ENCODE measurements around the gene DPF3. TPM values are rescaled to one million over a fixed set of nuclear protein-coding genes. Genes with fewer than 3 reads are reported as not detected.

Gene DPF3
- total RNA-seq, 1 experiment from 2014 or later, result not detected

DNA sequence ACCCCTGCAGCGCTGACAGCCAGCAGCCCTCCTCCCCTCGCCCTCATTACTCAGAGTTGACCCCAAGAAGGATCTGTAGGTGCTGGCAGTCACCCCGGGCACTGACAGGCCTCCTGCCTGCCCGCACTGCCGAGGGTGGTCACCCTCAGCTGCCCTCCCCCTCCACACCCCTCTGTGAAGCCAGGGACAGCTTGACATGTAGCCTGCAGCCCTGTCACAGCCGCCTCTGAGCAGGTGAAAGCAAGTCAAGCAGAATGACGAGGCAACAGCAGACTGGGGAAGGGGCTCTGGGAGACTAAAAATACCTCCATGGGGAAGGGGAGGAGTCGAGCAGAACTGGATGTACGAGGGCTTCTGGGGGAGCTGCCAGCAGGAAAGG is 178.1 kb downstream of the DPF3 start:
- CTCF ChIA-PET, result no interaction called here
- BruUV-seq (replicated peaks), result no TSS peak
- Histone ChIP-seq H3K27ac (no peak overlapping the region), H3K9me3 (ENCODE audit: insufficient read depth, low read depth) (no peaks in the 10 kb centered on the region), H3K4me1 (replicated peaks; ENCODE audit: insufficient read depth) (no peaks in the 10 kb centered on the region), H3K4me2 (no peak overlapping the region), H3F3A (ENCODE audit: insufficient read depth, low read depth) (no peaks in the 10 kb centered on the region), H3K36me3 (ENCODE audit: low read depth) (no peaks in the 10 kb centered on the region), H4K20me1 (ENCODE audit: insufficient read depth) (no peaks in the 10 kb centered on the region), H3K9me2 (ENCODE audit: insufficient read depth) (no peaks in the 10 kb centered on the region), H3K79me2 (ENCODE audit: low read depth) (no peaks in the 10 kb centered on the region), H3K27me3 (ENCODE audit: insufficient read depth, low read depth) (peaks cover 55% of the 10 kb centered on the region), H3K4me3 (no peak overlapping the region), H2AFZ (no peak overlapping the region)
- intact Hi-C loops (cut with micrococcal nuclease; ENCODE audit: unreplicated experiment), result no loop called here
- POLR2A ChIA-PET (ENCODE audit: unreplicated experiment), result no interaction called here
- no peak for DNase-seq
- no peak for TF ChIP-seq EZH2 (IDR thresholded peaks at IDR 0.05; ENCODE audit: low read depth)

DNA sequence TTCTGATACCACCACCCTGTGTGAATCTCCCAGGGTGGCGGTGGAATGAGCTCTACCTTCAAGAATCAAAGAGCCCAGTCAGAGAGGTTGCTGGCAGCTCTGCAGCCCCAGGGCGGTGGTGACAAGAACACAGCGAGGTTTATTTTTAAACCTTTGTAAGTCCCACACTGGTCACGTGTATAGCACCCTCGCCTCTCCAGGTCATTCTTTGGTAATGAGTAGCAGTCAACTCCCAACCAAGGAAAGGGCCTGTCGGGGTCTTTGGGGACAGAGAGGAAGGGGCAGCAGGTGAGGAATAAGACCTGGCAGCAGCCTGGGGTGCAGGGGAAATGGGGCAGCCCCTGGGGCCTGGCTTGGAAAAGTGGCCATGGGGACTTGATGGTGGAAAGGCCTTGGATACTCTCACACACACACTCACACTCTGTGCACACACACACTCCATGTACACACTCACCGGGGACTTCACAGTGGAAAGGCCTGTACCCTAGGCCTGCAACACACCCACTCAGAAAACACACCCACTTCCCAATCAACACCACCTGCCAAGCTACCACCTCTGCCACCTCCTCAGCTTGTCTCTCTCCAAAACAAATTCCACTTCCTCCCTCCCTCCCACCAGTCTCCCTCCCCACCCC is 178.6 kb downstream of the DPF3 start:
- TF ChIP-seq EZH2 (IDR thresholded peaks at IDR 0.05; ENCODE audit: low read depth), result no peak
- TF ChIP-seq, protein P1, sequence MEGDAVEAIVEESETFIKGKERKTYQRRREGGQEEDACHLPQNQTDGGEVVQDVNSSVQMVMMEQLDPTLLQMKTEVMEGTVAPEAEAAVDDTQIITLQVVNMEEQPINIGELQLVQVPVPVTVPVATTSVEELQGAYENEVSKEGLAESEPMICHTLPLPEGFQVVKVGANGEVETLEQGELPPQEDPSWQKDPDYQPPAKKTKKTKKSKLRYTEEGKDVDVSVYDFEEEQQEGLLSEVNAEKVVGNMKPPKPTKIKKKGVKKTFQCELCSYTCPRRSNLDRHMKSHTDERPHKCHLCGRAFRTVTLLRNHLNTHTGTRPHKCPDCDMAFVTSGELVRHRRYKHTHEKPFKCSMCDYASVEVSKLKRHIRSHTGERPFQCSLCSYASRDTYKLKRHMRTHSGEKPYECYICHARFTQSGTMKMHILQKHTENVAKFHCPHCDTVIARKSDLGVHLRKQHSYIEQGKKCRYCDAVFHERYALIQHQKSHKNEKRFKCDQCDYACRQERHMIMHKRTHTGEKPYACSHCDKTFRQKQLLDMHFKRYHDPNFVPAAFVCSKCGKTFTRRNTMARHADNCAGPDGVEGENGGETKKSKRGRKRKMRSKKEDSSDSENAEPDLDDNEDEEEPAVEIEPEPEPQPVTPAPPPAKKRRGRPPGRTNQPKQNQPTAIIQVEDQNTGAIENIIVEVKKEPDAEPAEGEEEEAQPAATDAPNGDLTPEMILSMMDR (conservative IDR thresholded peaks at IDR 0.05), result no peak
- Histone ChIP-seq H3K4me2 (no peak overlapping the region), H3K27ac (no peak overlapping the region), H3K9me2 (ENCODE audit: insufficient read depth) (no peaks in the 10 kb centered on the region), H4K20me1 (ENCODE audit: insufficient read depth) (no peaks in the 10 kb centered on the region), H3K4me3 (no peak overlapping the region), H3K27me3 (ENCODE audit: insufficient read depth, low read depth) (peaks cover 60% of the 10 kb centered on the region), H3K9me3 (ENCODE audit: insufficient read depth, low read depth) (no peaks in the 10 kb centered on the region), H3K36me3 (ENCODE audit: low read depth) (no peaks in the 10 kb centered on the region), H3K4me1 (replicated peaks; ENCODE audit: insufficient read depth) (no peaks in the 10 kb centered on the region), H3F3A (ENCODE audit: insufficient read depth, low read depth) (no peaks in the 10 kb centered on the region), H3K79me2 (ENCODE audit: low read depth) (no peaks in the 10 kb centered on the region), H2AFZ (no peak overlapping the region)
- no TSS peak for BruUV-seq (replicated peaks)
- ChIA-PET POLR2A (ENCODE audit: unreplicated experiment) (no interaction called here), CTCF (no interaction called here)
- no peak for DNase-seq
- intact Hi-C loops (cut with micrococcal nuclease; ENCODE audit: unreplicated experiment), result no loop called here

DNA sequence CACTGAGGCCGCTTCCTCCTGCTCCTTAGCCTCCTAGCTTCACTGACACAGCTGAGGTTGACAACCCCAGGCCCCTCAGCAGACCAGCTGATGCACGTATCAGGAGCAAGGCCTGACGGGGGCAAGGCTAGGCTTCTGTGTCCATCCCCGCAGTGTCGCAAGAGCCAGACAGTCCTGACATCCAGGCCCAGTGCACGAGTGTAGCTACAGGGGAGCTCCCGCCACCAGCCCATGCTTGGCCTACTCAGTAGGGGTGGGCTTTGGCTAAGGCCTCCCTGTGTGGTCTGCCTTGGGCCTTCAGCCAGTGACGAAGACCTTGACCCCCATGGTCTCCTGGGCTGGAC is 179.1 kb downstream of the DPF3 start:
- TF ChIP-seq EZH2 (IDR thresholded peaks at IDR 0.05; ENCODE audit: low read depth), result no peak
- TF ChIP-seq, protein P1 (conservative IDR thresholded peaks at IDR 0.05), result no peak
- H2AFZ ChIP-seq, result no peak overlapping the region
- no peaks in the 10 kb centered on the region for H3F3A ChIP-seq (ENCODE audit: insufficient read depth, low read depth)
- intact Hi-C loops (cut with micrococcal nuclease; ENCODE audit: unreplicated experiment), result no loop called here
- H3K4me2 ChIP-seq, result no peak overlapping the region
- no peaks in the 10 kb centered on the region for H4K20me1 ChIP-seq (ENCODE audit: insufficient read depth)
- no peak for DNase-seq
- no peaks in the 10 kb centered on the region for H3K9me2 ChIP-seq (ENCODE audit: insufficient read depth)
- H3K79me2 ChIP-seq (ENCODE audit: low read depth), result no peaks in the 10 kb centered on the region
- no peak overlapping the region for H3K4me3 ChIP-seq
- no peaks in the 10 kb centered on the region for H3K4me1 ChIP-seq (replicated peaks; ENCODE audit: insufficient read depth)
- CTCF ChIA-PET, result no interaction called here
- no TSS peak for BruUV-seq (replicated peaks)
- peaks cover 65% of the 10 kb centered on the region for H3K27me3 ChIP-seq (ENCODE audit: insufficient read depth, low read depth)
- POLR2A ChIA-PET (ENCODE audit: unreplicated experiment), result no interaction called here
- no peaks in the 10 kb centered on the region for H3K36me3 ChIP-seq (ENCODE audit: low read depth)
- H3K27ac ChIP-seq, result no peak overlapping the region
- no peaks in the 10 kb centered on the region for H3K9me3 ChIP-seq (ENCODE audit: insufficient read depth, low read depth)

DNA sequence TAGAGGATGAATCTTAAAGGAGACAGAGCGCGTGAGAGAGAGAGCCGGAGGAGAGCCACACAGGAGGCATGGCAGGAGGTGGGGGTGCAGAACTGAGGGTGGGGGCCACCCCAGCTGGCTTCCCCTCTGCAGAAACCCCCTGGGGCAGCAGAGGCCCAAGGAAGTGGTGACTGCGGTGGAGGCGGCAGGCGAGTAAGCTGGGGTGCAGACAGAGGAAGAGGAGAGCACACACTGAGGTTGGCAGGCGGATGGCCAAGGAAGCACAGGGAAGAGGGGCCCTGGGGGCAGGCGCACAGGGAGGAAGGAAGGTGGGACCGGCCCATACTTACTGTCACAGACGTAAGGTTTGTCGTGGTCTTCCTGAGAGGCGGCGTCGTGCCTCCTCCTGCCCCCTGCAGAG is 179.8 kb downstream of the DPF3 start:
- Histone ChIP-seq H3K9me3 (ENCODE audit: insufficient read depth, low read depth) (no peaks in the 10 kb centered on the region), H3F3A (ENCODE audit: insufficient read depth, low read depth) (no peaks in the 10 kb centered on the region), H2AFZ (no peak overlapping the region), H3K27ac (no peak overlapping the region), H3K4me3 (no peak overlapping the region), H3K79me2 (ENCODE audit: low read depth) (no peaks in the 10 kb centered on the region), H3K9me2 (ENCODE audit: insufficient read depth) (no peaks in the 10 kb centered on the region), H4K20me1 (ENCODE audit: insufficient read depth) (no peaks in the 10 kb centered on the region), H3K4me1 (replicated peaks; ENCODE audit: insufficient read depth) (no peaks in the 10 kb centered on the region), H3K27me3 (ENCODE audit: insufficient read depth, low read depth) (peaks cover 72% of the 10 kb centered on the region), H3K36me3 (ENCODE audit: low read depth) (no peaks in the 10 kb centered on the region), H3K4me2 (no peak overlapping the region)
- CTCF ChIA-PET, result no interaction called here
- no TSS peak for BruUV-seq (replicated peaks)
- POLR2A ChIA-PET (ENCODE audit: unreplicated experiment), result no interaction called here
- no peak for TF ChIP-seq EZH2 (IDR thresholded peaks at IDR 0.05; ENCODE audit: low read depth)
- no peak for DNase-seq
- intact Hi-C loops (cut with micrococcal nuclease; ENCODE audit: unreplicated experiment), result no loop called here
